Measurements from ENCODE around the gene ZNF816. TPM values are rescaled to one million over a fixed set of nuclear protein-coding genes. Genes with fewer than 3 reads are reported as not detected.
"Not testable (repeated sequence)": the region's sequence is repeated elsewhere in the genome, so short reads cannot be mapped to it uniquely, and the experiment has no call there.

ZNF816 gene
- polyA plus RNA-seq, 4 donors: 11.9 to 18.3 (median 15.7) TPM

- DNase-seq (ENCODE audit: low read depth in 4 of 4, low spot score in 2 of 4): peak in 1 of 4 donors; percentile 69
Measured at GRCh38 chr19:52963247-52963618, 552 bp upstream of the ZNF816 start.

- no peak for DNase-seq (ENCODE audit: low read depth in 4 of 4, low spot score in 2 of 4)
Measured at GRCh38 chr19:52961981-52962380, 700 bp downstream of the ZNF816 start.

GRCh38 chr19:52959613-52960295 lies 2.9 kb downstream of the ZNF816 start:
- no peak for DNase-seq (ENCODE audit: low read depth in 4 of 4, low spot score in 2 of 4)

- no peak for DNase-seq (ENCODE audit: low read depth in 4 of 4, low spot score in 2 of 4)
Measured at GRCh38 chr19:52957591-52957990, 5.1 kb downstream of the ZNF816 start.

- no peak for DNase-seq (ENCODE audit: low read depth in 4 of 4, low spot score in 2 of 4)
Measured at GRCh38 chr19:52956917-52957316, 5.8 kb downstream of the ZNF816 start.

GRCh38 chr19:52949422-52949821 lies 13.3 kb downstream of the ZNF816 start:
- no peak for DNase-seq (ENCODE audit: low read depth in 4 of 4, low spot score in 2 of 4)

- DNase-seq (ENCODE audit: low read depth in 4 of 4, low spot score in 2 of 4): no peak
Measured at GRCh38 chr19:52948025-52948770, 14.5 kb downstream of the ZNF816 start.

- peak in 1 of 4 donors; percentile 71 for DNase-seq (ENCODE audit: low read depth in 4 of 4, low spot score in 2 of 4)
Measured at GRCh38 chr19:52946322-52947310, 16.1 kb downstream of the ZNF816 start.

GRCh38 chr19:52945652-52946321 lies 16.9 kb downstream of the ZNF816 start:
- no peak for DNase-seq (ENCODE audit: low read depth in 4 of 4, low spot score in 2 of 4)

GRCh38 chr19:52944703-52945493 lies 17.8 kb downstream of the ZNF816 start:
- DNase-seq (ENCODE audit: low read depth in 4 of 4, low spot score in 2 of 4): not testable (repeated sequence)

GRCh38 chr19:52943884-52944643 lies 18.6 kb downstream of the ZNF816 start:
- DNase-seq (ENCODE audit: low read depth in 4 of 4, low spot score in 2 of 4): no peak

GRCh38 chr19:52943134-52943883 lies 19.4 kb downstream of the ZNF816 start:
- DNase-seq (ENCODE audit: low read depth in 4 of 4, low spot score in 2 of 4): no peak

- peak in 2 of 4 donors; percentile 70 to 75 for DNase-seq (ENCODE audit: low read depth in 4 of 4, low spot score in 2 of 4)
Measured at GRCh38 chr19:52942386-52943133, 20.1 kb downstream of the ZNF816 start.

- DNase-seq (ENCODE audit: low read depth in 4 of 4, low spot score in 2 of 4): no peak
Measured at GRCh38 chr19:52941941-52942385, 20.7 kb downstream of the ZNF816 start.

GRCh38 chr19:52941523-52941922 lies 21.2 kb downstream of the ZNF816 start:
- DNase-seq (ENCODE audit: low read depth in 4 of 4, low spot score in 2 of 4): not testable (repeated sequence)

- not testable (repeated sequence) for DNase-seq (ENCODE audit: low read depth in 4 of 4, low spot score in 2 of 4)
Measured at GRCh38 chr19:52940905-52941304, 21.8 kb downstream of the ZNF816 start.

GRCh38 chr19:52938761-52939160 lies 23.9 kb downstream of the ZNF816 start:
- no peak for DNase-seq (ENCODE audit: low read depth in 4 of 4, low spot score in 2 of 4)

Measured in left renal cortex interstitium (tissue), 4 donors.